CD8-positive, alpha-beta memory T cell (primary cell): ENCODE data around the gene ITGA3. TPM values are rescaled to one million over a fixed set of nuclear protein-coding genes. Genes with fewer than 3 reads are reported as not detected.

ENCODE experiments used
- CTCF ChIA-PET: fragments of 350-600 bp; sonication (Branson Sonifier 250); formaldehyde crosslinking; loops from one replicate; lab custom pipeline; 2021; ENCODE audit warnings: antibody characterized with exemption; lab: Charles Lee
- POLR2A ChIA-PET: fragments of 350-600 bp; sonication (Branson Sonifier 250); formaldehyde crosslinking; loops from one replicate; lab custom pipeline; 2021; ENCODE audit warnings: antibody characterized with exemption; lab: Charles Lee
- DNase-seq, 5 donors: peaks; one replicate each; pipeline versions ENCODE4 v3.0.0 to v3.0.0-alpha.2; 2020 to 2022; ENCODE audit warnings: mixed read lengths in 1 of 5
- H3K27ac ChIP-seq: one replicate; pipeline ENCODE4 v1.7.0; 2013; ENCODE audit warnings: low read depth, mild to moderate bottlenecking, low read length, moderate library complexity
- H3K27me3 ChIP-seq: 2 replicates; pipeline ENCODE4 v1.7.0; 2013; ENCODE audit warnings: low read length, mild to moderate bottlenecking; ENCODE audit not compliant: insufficient read depth, poor library complexity, severe bottlenecking
- H3K36me3 ChIP-seq: 2 replicates; pipeline ENCODE4 v1.7.0; 2013; ENCODE audit warnings: mild to moderate bottlenecking, low read length, moderate library complexity; ENCODE audit not compliant: insufficient read depth
- H3K4me1 ChIP-seq: 2 replicates; pipeline ENCODE4 v1.7.0; 2013; ENCODE audit warnings: mild to moderate bottlenecking, low read length, moderate library complexity; ENCODE audit not compliant: insufficient read depth
- H3K4me3 ChIP-seq: 2 replicates; pipeline ENCODE4 v1.7.0; 2013; ENCODE audit warnings: mild to moderate bottlenecking, low read length
- H3K9me3 ChIP-seq: 2 replicates; pipeline ENCODE4 v1.7.0; 2013; ENCODE audit warnings: mild to moderate bottlenecking, low read length
- H3K27ac Mint-ChIP-seq, 8 donors: one replicate each; pipeline ENCODE4 v1.8.0; 2020 to 2021; ENCODE audit warnings: mixed read lengths in 8 of 8, mild to moderate bottlenecking in 6 of 8, inconsistent platforms in 3 of 8, moderate library complexity in 3 of 8
- H3K27me3 Mint-ChIP-seq, 2 donors: one replicate each; pipeline ENCODE4 v1.8.0; 2020 to 2021; ENCODE audit warnings: mixed read lengths in 2 of 2, mild to moderate bottlenecking in 1 of 2, moderate library complexity in 1 of 2
- H3K36me3 Mint-ChIP-seq, 3 donors: one replicate each; pipeline ENCODE4 v1.8.0; 2020 to 2021; ENCODE audit warnings: mixed read lengths in 3 of 3, inconsistent platforms in 1 of 3, mild to moderate bottlenecking in 1 of 3
- H3K4me1 Mint-ChIP-seq, 3 donors: one replicate each; pipeline ENCODE4 v1.8.0; 2020 to 2021; ENCODE audit warnings: mixed read lengths in 3 of 3, inconsistent platforms in 1 of 3, mild to moderate bottlenecking in 1 of 3
- H3K4me3 Mint-ChIP-seq, 7 donors: one replicate each; pipeline ENCODE4 v1.8.0; 2020 to 2021; ENCODE audit warnings: mixed read lengths in 7 of 7, mild to moderate bottlenecking in 6 of 7, moderate library complexity in 4 of 7, inconsistent platforms in 2 of 7
- H3K9me3 Mint-ChIP-seq, 5 donors: one replicate each; pipeline ENCODE4 v1.8.0; 2020 to 2022; ENCODE audit warnings: mixed read lengths in 5 of 5, mild to moderate bottlenecking in 3 of 5, moderate library complexity in 2 of 5, inconsistent platforms in 1 of 5
- polyA plus RNA-seq: library from polyadenylated mRNA; unstranded; fragments of 300-500 nt; fragmentation: Illumina TruSeq; gene quantifications from one replicate; pipeline ENCODE4 v1.2.3, GENCODE V29; 2021
- total RNA-seq, 2 experiments: library from RNA; stranded (reverse); gene quantifications; one replicate each; pipeline ENCODE4 v1.2.3, GENCODE V29; 2021

ITGA3 gene
- total and polyA plus RNA-seq, 3 experiments from 2014 or later = 2.7 to 12.5 (median 11.8) TPM

DNA sequence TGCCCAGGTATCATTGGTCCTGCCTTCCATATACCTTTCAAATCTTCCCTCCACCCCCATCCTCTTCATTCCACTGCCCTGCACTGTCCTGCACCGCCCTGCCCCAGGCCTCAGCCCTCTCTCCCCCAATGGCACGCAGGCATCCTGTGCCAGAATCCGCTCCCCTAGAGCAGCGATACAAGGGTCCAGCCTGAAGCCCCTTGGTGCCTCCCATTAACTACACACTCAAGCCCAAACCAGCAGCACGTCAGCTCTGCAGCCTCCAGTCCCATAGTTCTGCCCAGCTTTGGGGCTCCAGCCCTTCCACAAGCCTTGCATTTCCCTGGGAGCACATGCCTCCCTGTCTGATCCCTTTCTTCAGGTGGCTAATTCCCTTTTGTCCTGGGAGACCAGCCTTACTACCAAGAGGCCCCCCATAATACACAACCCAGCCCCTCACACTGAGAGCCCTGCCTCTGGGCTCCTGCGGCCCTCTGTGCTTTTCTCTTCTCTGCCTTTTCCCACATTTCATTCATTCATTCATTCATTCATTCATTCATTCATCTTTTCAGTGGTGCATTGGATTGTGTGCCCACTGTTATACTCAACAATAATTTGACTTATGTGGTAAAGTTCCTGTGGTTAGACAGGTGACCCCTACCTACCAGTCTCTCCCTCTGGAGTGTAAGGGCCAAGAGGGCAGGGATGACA lies 34.1 kb upstream of the ITGA3 start:
- Histone ChIP-seq H3K27ac (no peak overlapping the region), H3K4me1 (no peaks in the 10 kb centered on the region), H3K36me3 (no peaks in the 10 kb centered on the region), H3K27me3 (no peaks in the 10 kb centered on the region), H3K9me3 (peaks cover 11% of the 10 kb centered on the region), H3K4me3 (no peak overlapping the region)
- Mint-ChIP-seq H3K36me3 (no peaks in the 10 kb centered on the region), H3K9me3 (no peaks in the 10 kb centered on the region), H3K4me3 (no peak overlapping the region), H3K27ac (peak overlapping the region in 1 of 8 donors; percentile 53), H3K4me1 (peaks cover under 1 to 3% (median 2%) of the 10 kb centered on the region in 3 donors), H3K27me3 (peaks cover 15 to 23% of the 10 kb centered on the region in 2 donors)
- ChIA-PET CTCF (interaction anchor here (1.0 to 2.3 kb wide), 2 partner anchors 8 to 73 kb away, joined by 3 to 8 read pairs; no protein-coding TSS in a partner anchor), POLR2A (no interaction called here)
- no peak for DNase-seq

DNA sequence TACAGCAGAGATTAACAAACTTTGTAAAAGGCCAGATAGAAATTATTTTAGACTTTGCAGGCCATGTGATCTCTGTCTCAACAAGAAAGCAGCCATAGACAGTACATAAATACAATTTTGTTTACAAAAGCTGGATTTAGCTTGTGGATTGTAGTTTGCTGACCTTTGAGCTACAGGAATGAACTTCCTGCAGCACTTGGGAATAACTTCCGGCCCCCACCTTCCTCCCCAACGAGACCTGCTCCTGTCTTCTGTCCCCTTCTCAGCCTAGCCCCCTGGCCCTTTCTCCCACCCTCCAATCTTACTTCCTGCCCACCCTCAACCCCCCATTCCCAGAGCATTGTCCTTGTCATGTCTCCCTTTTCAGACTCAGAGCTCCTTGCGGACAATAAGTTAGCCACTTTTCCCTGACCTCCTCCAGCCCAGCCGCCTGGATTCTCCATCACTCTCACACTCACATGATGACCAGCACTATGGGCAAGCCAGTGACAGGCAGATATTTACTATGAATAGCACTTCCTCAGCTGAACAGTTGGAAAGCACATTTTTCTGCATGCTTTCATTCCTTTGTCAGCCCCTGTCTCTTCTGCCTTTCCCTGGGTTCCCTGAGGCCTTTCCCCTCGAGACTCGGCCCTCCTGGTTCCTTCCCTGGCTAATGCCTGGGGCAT lies 33.3 kb upstream of the ITGA3 start:
- H3K9me3 Mint-ChIP-seq = no peaks in the 10 kb centered on the region
- Histone ChIP-seq H3K4me1 (peaks cover 7% of the 10 kb centered on the region), H3K36me3 (no peaks in the 10 kb centered on the region), H3K27me3 (peaks cover 7% of the 10 kb centered on the region), H3K27ac (no peak overlapping the region), H3K9me3 (peaks cover 11% of the 10 kb centered on the region), H3K4me3 (no peak overlapping the region)
- no peak for DNase-seq
- H3K4me3 Mint-ChIP-seq = no peak overlapping the region
- no peaks in the 10 kb centered on the region for H3K36me3 Mint-ChIP-seq
- peaks cover 6 to 8% (median 8%) of the 10 kb centered on the region in 3 donors for H3K4me1 Mint-ChIP-seq
- H3K27ac Mint-ChIP-seq = peak overlapping the region in 1 of 8 donors; percentile 33
- peaks cover 17 to 28% of the 10 kb centered on the region in 2 donors for H3K27me3 Mint-ChIP-seq
- ChIA-PET CTCF (interaction anchor here (1.0 to 2.3 kb wide), 2 partner anchors 8 to 72 kb away, joined by 3 to 8 read pairs; no protein-coding TSS in a partner anchor), POLR2A (no interaction called here)

DNA sequence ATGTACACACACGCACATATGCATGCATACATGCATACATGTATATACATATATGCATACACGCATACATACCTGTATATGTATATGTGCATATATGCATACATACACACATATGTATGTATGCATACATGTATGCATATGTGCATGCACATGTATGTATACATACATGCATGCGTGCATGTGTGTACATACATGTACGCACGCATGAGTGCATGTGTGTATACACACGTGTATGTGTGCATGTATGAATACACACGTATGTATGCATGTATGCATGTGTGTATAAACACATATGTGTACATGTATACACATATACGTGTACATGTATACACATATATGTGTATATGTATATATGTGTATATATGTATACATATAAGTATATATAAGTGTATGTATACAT lies 32.4 kb upstream of the ITGA3 start:
- Histone ChIP-seq H3K36me3 (no peaks in the 10 kb centered on the region), H3K9me3 (peaks cover 11% of the 10 kb centered on the region), H3K4me1 (peaks cover 8% of the 10 kb centered on the region), H3K27ac (no peak overlapping the region), H3K27me3 (peaks cover 10% of the 10 kb centered on the region), H3K4me3 (no peak overlapping the region)
- Mint-ChIP-seq H3K4me1 (peaks cover 8 to 14% (median 8%) of the 10 kb centered on the region in 3 donors), H3K4me3 (no peak overlapping the region), H3K27me3 (peaks cover 17 to 37% of the 10 kb centered on the region in 2 donors), H3K36me3 (no peaks in the 10 kb centered on the region), H3K27ac (no peak overlapping the region), H3K9me3 (no peaks in the 10 kb centered on the region)
- CTCF ChIA-PET = no interaction called here
- DNase-seq = no peak
- POLR2A ChIA-PET = no interaction called here

DNA sequence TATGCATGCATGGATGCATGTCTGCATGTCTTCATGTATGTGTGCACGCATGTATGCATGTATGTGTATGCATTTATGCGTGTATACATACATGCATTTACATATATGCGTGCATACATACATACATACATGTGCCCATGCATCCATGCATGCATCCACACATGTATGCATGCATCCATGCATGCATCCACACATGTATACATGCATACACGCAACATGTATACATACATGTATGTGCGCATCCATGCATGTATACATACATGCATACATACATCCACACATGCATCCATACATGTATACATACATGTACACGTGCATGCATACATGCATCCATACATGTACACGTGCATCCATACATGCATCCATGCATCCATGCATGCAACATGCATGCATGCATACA lies 31.1 kb upstream of the ITGA3 start:
- Mint-ChIP-seq H3K27ac (no peak overlapping the region), H3K9me3 (no peaks in the 10 kb centered on the region), H3K4me1 (peaks cover 8 to 14% (median 10%) of the 10 kb centered on the region in 3 donors), H3K36me3 (no peaks in the 10 kb centered on the region), H3K4me3 (no peak overlapping the region), H3K27me3 (peaks cover 19 to 39% of the 10 kb centered on the region in 2 donors)
- H3K9me3 ChIP-seq = peaks cover 11% of the 10 kb centered on the region
- H3K27ac ChIP-seq = no peak overlapping the region
- no peak for DNase-seq
- no peaks in the 10 kb centered on the region for H3K36me3 ChIP-seq
- no peak overlapping the region for H3K4me3 ChIP-seq
- peaks cover 8% of the 10 kb centered on the region for H3K4me1 ChIP-seq
- POLR2A ChIA-PET = no interaction called here
- peaks cover 10% of the 10 kb centered on the region for H3K27me3 ChIP-seq
- CTCF ChIA-PET = interaction anchor here (1.2 to 9.0 kb wide), 3 partner anchors 63 to 75 kb away, joined by 3 to 88 read pairs (median 75); partner anchors contain the start of gene PDK2

DNA sequence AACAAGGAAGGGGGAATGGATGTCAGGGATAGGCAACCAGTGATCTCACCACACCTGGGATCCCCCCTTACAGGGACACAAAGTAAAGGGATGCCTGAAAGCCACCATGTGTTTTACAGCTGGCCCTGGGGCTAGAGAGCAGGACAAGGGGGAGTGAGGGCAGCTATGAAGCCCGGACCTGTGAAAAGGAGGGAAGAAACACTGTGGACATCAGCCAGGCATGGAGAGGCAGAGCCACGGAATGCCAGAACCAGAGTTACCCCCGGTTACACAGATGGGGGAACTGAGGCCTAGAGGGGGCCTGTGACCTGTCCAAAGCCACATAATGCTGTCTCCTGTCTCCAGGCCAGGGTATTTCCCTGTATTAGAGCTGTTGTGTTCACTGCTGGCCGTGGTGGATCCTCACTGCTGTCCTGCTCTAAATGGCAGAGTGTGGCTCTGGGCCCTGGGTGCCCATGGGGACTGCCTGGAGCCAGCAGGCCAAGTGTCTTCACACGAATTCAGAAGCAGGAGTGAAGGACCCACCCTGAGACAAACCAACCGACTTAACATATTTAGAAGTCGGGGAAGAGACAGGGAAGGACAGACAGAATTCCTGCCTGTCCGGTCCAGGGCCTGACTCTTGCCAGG lies 29.7 kb upstream of the ITGA3 start:
- peaks cover 10% of the 10 kb centered on the region for H3K27me3 ChIP-seq
- no peak for DNase-seq
- no peaks in the 10 kb centered on the region for H3K9me3 Mint-ChIP-seq
- peaks cover 8 to 14% (median 10%) of the 10 kb centered on the region in 3 donors for H3K4me1 Mint-ChIP-seq
- H3K4me1 ChIP-seq = peaks cover 8% of the 10 kb centered on the region
- H3K27ac ChIP-seq = no peak overlapping the region
- peaks cover 19 to 41% of the 10 kb centered on the region in 2 donors for H3K27me3 Mint-ChIP-seq
- no peaks in the 10 kb centered on the region for H3K36me3 ChIP-seq
- H3K4me3 Mint-ChIP-seq = no peak overlapping the region
- CTCF ChIA-PET = interaction anchor here (1.2 to 9.0 kb wide), 6 partner anchors 30 to 272 kb away, joined by 3 to 88 read pairs (median 6); partner anchors contain the start of gene PDK2
- H3K27ac Mint-ChIP-seq = no peak overlapping the region
- POLR2A ChIA-PET = no interaction called here
- no peaks in the 10 kb centered on the region for H3K36me3 Mint-ChIP-seq
- no peak overlapping the region for H3K4me3 ChIP-seq
- H3K9me3 ChIP-seq = peaks cover 11% of the 10 kb centered on the region

DNA sequence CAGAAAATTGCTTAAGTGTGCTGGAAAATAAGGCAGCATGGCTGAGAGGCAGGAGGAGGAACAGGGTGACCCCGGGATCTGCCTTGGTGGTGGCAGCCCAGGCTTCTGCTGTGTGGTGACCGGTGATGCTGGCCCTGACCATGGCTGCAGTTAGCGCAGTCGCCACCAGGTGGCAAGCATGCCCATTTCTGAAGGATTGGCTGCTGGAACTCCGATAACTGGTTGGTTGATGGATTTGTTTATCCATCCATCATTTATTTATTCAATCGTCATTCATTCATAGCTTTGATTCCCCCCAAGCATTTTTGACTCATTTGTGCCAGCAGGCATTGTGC lies 29.1 kb upstream of the ITGA3 start:
- CTCF ChIA-PET = interaction anchor here (0.7 to 9.0 kb wide), 9 partner anchors 13 to 82 kb away, joined by 3 to 88 read pairs (median 4); partner anchors contain the start of gene PDK2
- POLR2A ChIA-PET = no interaction called here
- no peaks in the 10 kb centered on the region for H3K36me3 ChIP-seq
- Mint-ChIP-seq H3K27me3 (peaks cover 14 to 40% of the 10 kb centered on the region in 2 donors), H3K4me3 (peak overlapping the region in 3 of 7 donors; percentile 23 to 51 (median 44)), H3K4me1 (peaks cover 8 to 14% (median 10%) of the 10 kb centered on the region in 3 donors), H3K9me3 (no peaks in the 10 kb centered on the region), H3K27ac (no peak overlapping the region), H3K36me3 (no peaks in the 10 kb centered on the region)
- no peak overlapping the region for H3K4me3 ChIP-seq
- peaks cover 8% of the 10 kb centered on the region for H3K4me1 ChIP-seq
- peaks cover 10% of the 10 kb centered on the region for H3K27me3 ChIP-seq
- DNase-seq = peak; percentile 61 to 81 (median 68)
- peaks cover 11% of the 10 kb centered on the region for H3K9me3 ChIP-seq
- no peak overlapping the region for H3K27ac ChIP-seq

DNA sequence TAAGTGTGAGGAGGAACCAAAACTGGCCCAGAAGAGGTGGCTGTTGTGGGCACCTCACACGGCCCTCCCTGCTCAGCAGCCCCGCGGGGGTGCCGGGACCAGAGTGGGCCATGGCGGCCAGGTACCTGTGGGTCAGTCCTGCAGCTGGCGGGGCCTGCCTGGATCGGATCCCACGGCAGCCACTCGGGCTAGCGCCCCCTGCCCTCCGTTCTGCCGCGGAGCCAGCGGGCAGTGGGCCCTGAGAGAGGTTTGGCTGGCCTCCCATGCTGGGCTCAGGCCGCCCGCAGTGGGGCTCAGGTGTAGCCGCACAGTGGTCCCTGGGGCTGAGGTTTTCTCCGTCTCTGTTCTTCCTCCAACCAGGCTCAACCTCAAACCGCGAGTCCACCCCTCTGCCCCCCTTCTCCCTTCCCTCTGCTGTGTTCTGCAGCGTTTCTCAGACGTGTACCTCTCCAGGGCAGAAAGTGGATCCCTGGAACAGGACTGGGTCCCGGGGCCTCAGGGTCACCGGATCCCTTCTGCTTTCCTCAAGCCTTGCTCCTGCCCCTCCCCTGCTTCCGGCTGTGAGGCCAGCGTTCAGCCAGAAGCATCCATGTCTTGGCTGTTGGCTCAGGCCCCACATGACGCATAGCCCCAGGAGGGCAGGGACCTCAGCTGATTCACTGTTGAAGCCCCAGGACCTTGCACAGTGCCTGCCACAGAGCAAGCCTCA lies 28.6 kb upstream of the ITGA3 start:
- ChIA-PET POLR2A (no interaction called here), CTCF (interaction anchor here (0.7 to 9.0 kb wide), 10 partner anchors 13 to 81 kb away, joined by 3 to 88 read pairs (median 4); partner anchors contain the start of gene PDK2)
- H3K4me1 Mint-ChIP-seq = peaks cover 8 to 14% (median 10%) of the 10 kb centered on the region in 3 donors
- H3K27ac Mint-ChIP-seq = peak overlapping the region in 1 of 8 donors; percentile 50
- Histone ChIP-seq H3K27me3 (peaks cover 10% of the 10 kb centered on the region), H3K4me3 (no peak overlapping the region), H3K9me3 (peaks cover 11% of the 10 kb centered on the region), H3K27ac (no peak overlapping the region), H3K4me1 (peaks cover 8% of the 10 kb centered on the region), H3K36me3 (no peaks in the 10 kb centered on the region)
- peak in 1 of 5 donors; percentile 5 for DNase-seq
- H3K36me3 Mint-ChIP-seq = no peaks in the 10 kb centered on the region
- H3K4me3 Mint-ChIP-seq = peak overlapping the region in 1 of 7 donors; percentile 44
- peaks cover 13 to 36% of the 10 kb centered on the region in 2 donors for H3K27me3 Mint-ChIP-seq
- no peaks in the 10 kb centered on the region for H3K9me3 Mint-ChIP-seq
